GM12878 (cell line): ENCODE data around the gene SLC1A5. TPM values are rescaled to one million over a fixed set of nuclear protein-coding genes. Genes with fewer than 3 reads are reported as not detected.

ENCODE experiments used
- ATAC-seq: fragments of 200-7000 bp; cut with Tn5 transposase; 3 replicates; pipeline ENCODE4 v1.9.1; 2020; ENCODE audit warnings: mild to moderate bottlenecking, moderate library complexity
- BruUV-seq: library from RNA; stranded (reverse); fragments of 400-500 nt; replicated peaks from 2 replicates; lab custom pipeline; 2021; lab: Mats Ljungman, UMichigan
- CTCF ChIA-PET: fragments of 300-600 bp; sonication (Branson Sonifier 250); formaldehyde crosslinking; extraction: SDS; loops from one replicate; lab custom pipeline; 2021; ENCODE audit warnings: inconsistent platforms; lab: Yijun Ruan, JAX
- POLR2A ChIA-PET: fragments of 350-600 bp; formaldehyde crosslinking; extraction: SDS; loops from one replicate; lab custom pipeline; 2021; ENCODE audit warnings: inconsistent platforms; lab: Charles Lee
- RAD21 ChIA-PET: fragments of 300-600 bp; sonication (Branson Sonifier 250); formaldehyde crosslinking; loops from one replicate; lab custom pipeline; 2023; ENCODE audit warnings: antibody characterized with exemption; ENCODE audit not compliant: unreplicated experiment; lab: Charles Lee
- SMC1A ChIA-PET: fragments of 300-600 bp; sonication (Branson Sonifier 250); formaldehyde crosslinking; loops from one replicate; lab custom pipeline; 2023; ENCODE audit not compliant: unreplicated experiment, uncharacterized antibody; lab: Charles Lee
- DNase-seq: peaks from one replicate; pipeline ENCODE4 v3.0.0-alpha.2; 2011; ENCODE audit warnings: low read depth, low spot score
- FAIRE-seq: peaks from 3 replicates; lab custom pipeline; 2011; peaks lifted over from hg19 to GRCh38; lab: Jason Lieb, UNC
- H2AFZ ChIP-seq: 2 replicates; pipeline ENCODE4 v1.6.0; 2011; ENCODE audit warnings: low read depth, low read length, control low read depth; ENCODE audit not compliant: control insufficient read depth
- H3K27ac ChIP-seq: 2 replicates; pipeline ENCODE4 v1.5.1; 2011; ENCODE audit warnings: control low read depth; ENCODE audit not compliant: control insufficient read depth, insufficient read depth
- H3K27me3 ChIP-seq, 2 experiments: replicated peaks in 1 of 2; 2 replicates each; pipeline versions ENCODE4 v1.6.0 to v1.6.1; 2011; ENCODE audit warnings: low read length in 1 of 2; ENCODE audit not compliant: control insufficient read depth in 2 of 2, insufficient read depth in 2 of 2
- H3K36me3 ChIP-seq, 2 experiments: 2 replicates each; pipeline ENCODE4 v1.5.1; 2011; ENCODE audit warnings: low read length in 1 of 2; ENCODE audit not compliant: control insufficient read depth in 2 of 2, insufficient read depth in 2 of 2
- H3K4me1 ChIP-seq: 2 replicates; pipeline ENCODE4 v1.6.1; 2011; ENCODE audit warnings: mild to moderate bottlenecking, low read length, moderate library complexity, mixed read lengths; ENCODE audit not compliant: control insufficient read depth, insufficient read depth
- H3K4me2 ChIP-seq: 2 replicates; pipeline ENCODE4 v1.6.0; 2011; ENCODE audit warnings: control low read depth; ENCODE audit not compliant: control insufficient read depth, insufficient read depth
- H3K4me3 ChIP-seq: fragments of 200-600 bp; sonication (generic); 2 replicates; pipeline ENCODE4 v1.5.1; 2016
- H3K79me2 ChIP-seq: 2 replicates; pipeline ENCODE4 v1.6.0; 2011; ENCODE audit warnings: low read length; ENCODE audit not compliant: control insufficient read depth, insufficient read depth
- H3K9ac ChIP-seq: 2 replicates; pipeline ENCODE4 v1.8.0; 2011; ENCODE audit warnings: low read length, control low read depth, mixed read lengths; ENCODE audit not compliant: control insufficient read depth, insufficient read depth
- H3K9me3 ChIP-seq: replicated peaks from 3 replicates; pipeline ENCODE4 v1.5.1; 2011; ENCODE audit warnings: mild to moderate bottlenecking, low read length; ENCODE audit not compliant: control insufficient read depth, insufficient read depth
- H4K20me1 ChIP-seq: 2 replicates; pipeline ENCODE4 v1.6.0; 2011; ENCODE audit not compliant: control insufficient read depth, insufficient read depth
- GATAD2B ChIP-seq: fragments of 450-650 bp; conservative IDR thresholded peaks from 2 replicates; pipeline ENCODE4 v1.6.1; 2017; ENCODE audit warnings: low read depth, mild to moderate bottlenecking, moderate library complexity
- HDAC2 ChIP-seq: fragments of 200-600 bp; sonication (generic); IDR thresholded peaks from 2 replicates; pipeline ENCODE4 v1.6.1; 2017
- NR2F1 ChIP-seq: fragments of 450-650 bp; conservative IDR thresholded peaks from 2 replicates; pipeline ENCODE4 v1.6.1; 2017; ENCODE audit warnings: mild to moderate bottlenecking
- POLR2A ChIP-seq: IDR thresholded peaks from 2 replicates; pipeline ENCODE4 v1.6.1; 2011; ENCODE audit warnings: low read depth, mild to moderate bottlenecking, low read length
- RAD21 ChIP-seq: IDR thresholded peaks from 2 replicates; pipeline ENCODE4 v1.6.1; 2011; ENCODE audit warnings: mild to moderate bottlenecking, low read depth, low read length, moderate library complexity; ENCODE audit not compliant: insufficient read depth
- RUNX3 ChIP-seq: IDR thresholded peaks from 2 replicates; pipeline ENCODE4 v1.6.1; 2012; ENCODE audit warnings: low read length, inconsistent platforms
- SMC3 ChIP-seq: IDR thresholded peaks from 2 replicates; pipeline ENCODE4 v1.6.1; 2011; ENCODE audit warnings: low read length, improper control_type of control experiment, borderline replicate concordance
- TCF12 ChIP-seq: IDR thresholded peaks from 2 replicates; pipeline ENCODE4 v1.6.1; 2011; ENCODE audit warnings: low read depth, mild to moderate bottlenecking, low read length
- TCF3 ChIP-seq: IDR thresholded peaks from 2 replicates; pipeline ENCODE4 v1.6.1; 2012; ENCODE audit warnings: low read depth, mild to moderate bottlenecking, low read length, borderline replicate concordance; ENCODE audit not compliant: insufficient read depth
- YY1 ChIP-seq: IDR thresholded peaks from 2 replicates; pipeline ENCODE4 v1.6.1; 2011; ENCODE audit warnings: low read depth, mild to moderate bottlenecking, low read length
- WGBS: methylation state at CpG from one replicate; pipeline ENCODE4 v1.1.6; 2016; ENCODE audit warnings: low lambda C conversion rate; ENCODE audit not compliant: insufficient replicate concordance, insufficient coverage; ENCODE audit errors: missing lambda C conversion rate; 5-methylcytosine and 5-hydroxymethylcytosine counted together
- in situ Hi-C: fragments of 300-500 bp; cut with MboI; formaldehyde crosslinking; loops from 9 replicates; pipeline ENCODE4 v1.14.3; 2018; ENCODE audit warnings: mixed read lengths
- intact Hi-C: fragments of 100-400 bp; cut with micrococcal nuclease; formaldehyde crosslinking; loops from one replicate; pipeline ENCODE4 v1.14.2; 2022; ENCODE audit not compliant: unreplicated experiment
- polyA plus RNA-seq, 11 experiments: library from polyadenylated mRNA; depleted of rRNA in 4 of 11; unstranded in 6 of 11; stranded (reverse) in 5 of 11; fragments of >200 nt; fragmentation: Nextera tagmentation in 4 of 11; fragmentation: Illumina TruSeq in 1 of 11; extraction: Ambion mirVana in 4 of 11; extraction: Trizol in 1 of 11; gene quantifications; 1 replicate in 1 of 11; 2 replicates in 10 of 11; pipeline versions ENCODE4 v1.2.1 to v1.2.3, GENCODE V29; 2011 to 2016; ENCODE audit warnings: inconsistent platforms in 2 of 11, missing spikeins in 2 of 11, low read depth in 1 of 11
- total RNA-seq, 4 experiments: library from RNA; depleted of rRNA in 3 of 4; stranded (reverse); fragments of >200 nt in 3 of 4; fragmentation: Illumina TruSeq in 1 of 4; extraction: Trizol in 1 of 4; gene quantifications; 2 replicates each; pipeline versions ENCODE4 v1.2.1 to v1.2.3, GENCODE V29; 2013 to 2021
- TF ChIP-seq, protein P1 (sequence below): fragments of 450-650 bp; IDR thresholded peaks from 2 replicates; pipeline ENCODE4 v1.6.1; 2017; ENCODE audit warnings: mild to moderate bottlenecking, low read depth, inconsistent platforms; ENCODE audit not compliant: poor library complexity, severe bottlenecking
- TF ChIP-seq, protein P2 (sequence below), 3 experiments: IDR thresholded peaks in 2 of 3; conservative IDR thresholded peaks in 1 of 3; 2 replicates each; pipeline ENCODE4 v1.5.1; 2011; ENCODE audit warnings: low read depth in 3 of 3, low read length in 3 of 3, mild to moderate bottlenecking in 3 of 3, control low read depth in 2 of 3, moderate library complexity in 2 of 3, inconsistent platforms in 1 of 3, mixed read lengths in 1 of 3; ENCODE audit not compliant: control insufficient read depth in 2 of 3, insufficient read depth in 1 of 3; ENCODE audit errors: extremely low read depth in 1 of 3

SLC1A5 gene
- total and polyA plus RNA-seq, 10 of the 15 experiments (the other 5 are each of a cell fraction or from before 2014, with no cell fraction given), result 9.1 to 129 (median 60.9) TPM

DNA sequence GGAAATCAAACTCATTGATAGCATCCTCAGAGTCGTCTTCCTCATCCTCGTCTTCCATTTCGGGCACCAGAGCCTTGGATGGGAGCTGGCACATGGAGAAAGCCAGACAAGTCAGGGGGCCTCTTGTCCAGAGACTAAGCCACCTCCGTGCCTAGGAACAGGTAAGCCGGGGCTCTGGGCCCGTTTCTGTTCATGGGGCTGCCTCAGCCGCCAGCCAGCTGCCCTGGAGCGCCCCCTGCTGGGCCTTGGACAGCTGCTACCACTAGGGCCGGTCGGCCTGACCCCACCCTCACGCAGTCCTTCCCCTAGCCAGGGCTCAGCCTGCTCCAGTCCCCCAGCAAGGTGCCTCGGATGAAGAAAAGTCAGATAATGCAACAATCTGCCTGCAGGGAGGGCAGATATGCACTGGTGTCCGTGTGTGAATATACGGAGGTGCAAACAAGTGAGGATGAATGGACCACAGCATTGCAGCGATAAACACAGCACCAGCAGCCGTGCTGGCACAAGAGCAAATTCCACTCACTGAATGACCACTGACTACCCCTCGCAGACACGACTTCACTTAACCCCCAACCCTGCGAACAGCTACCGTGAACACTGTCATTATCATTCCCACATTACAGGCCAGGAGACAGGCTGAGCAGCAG, 59.6 kb downstream of the SLC1A5 start:
- ChIA-PET RAD21 (interaction anchor here (0.6 to 2.2 kb wide), 7 partner anchors 14 to 199 kb away, joined by 3 to 11 read pairs (median 3); partner anchors contain the start of gene DACT3), CTCF (interaction anchor here (0.7 to 6.0 kb wide), 22 partner anchors 8 to 201 kb away, joined by 3 to 78 read pairs (median 4); partner anchors contain the start of genes DACT3 and PRKD2), POLR2A (interaction anchor here (0.5 to 2.0 kb wide), 2 partner anchors 10 to 13 kb away, joined by 3 to 5 read pairs; no protein-coding TSS in a partner anchor), SMC1A (interaction anchor here (0.6 to 2.3 kb wide), 9 partner anchors 11 to 117 kb away, joined by 3 to 21 read pairs (median 4); partner anchors contain the start of gene DACT3)
- Histone ChIP-seq H3K4me2 (no peak overlapping the region), H3K9ac (no peak overlapping the region), H3K79me2 (peaks cover 3% of the 10 kb centered on the region; the same call in 1 of the 2 replicates), H3K4me3 (no peak overlapping the region), H4K20me1 (no peaks in the 10 kb centered on the region; the same call in none of the 2 replicates), H3K9me3 (no peaks in the 10 kb centered on the region), H3K4me1 (peaks cover 10% of the 10 kb centered on the region), H3K27me3 (no peaks in the 10 kb centered on the region), H3K27ac (no peak overlapping the region), H3K36me3 (peaks cover 46 to 85% of the 10 kb centered on the region in 2 experiments)
- BruUV-seq, result no TSS peak
- 43% methylated on average over 20 of the region's 20 CpGs for WGBS
- DNase-seq, result no peak
- peak; percentile 97 for ATAC-seq
- TF ChIP-seq SMC3 (peak; percentile 63), NR2F1 (0 out of 2 replicates have a peak, but pooled peaks have one; percentile 21), POLR2A (peak; percentile 32; the same call in 1 of the 2 replicates), TCF3 (0 out of 2 replicates have a peak, but pooled peaks have one; percentile 26), TCF12 (peak; percentile 56; the same call in 1 of the 2 replicates), YY1 (peak; percentile 67; the same call in 1 of the 2 replicates), HDAC2 (no peak), GATAD2B (no peak), RUNX3 (0 out of 2 replicates have a peak, but pooled peaks have one; percentile 11), RAD21 (peak; percentile 75)
- TF ChIP-seq, protein P1, sequence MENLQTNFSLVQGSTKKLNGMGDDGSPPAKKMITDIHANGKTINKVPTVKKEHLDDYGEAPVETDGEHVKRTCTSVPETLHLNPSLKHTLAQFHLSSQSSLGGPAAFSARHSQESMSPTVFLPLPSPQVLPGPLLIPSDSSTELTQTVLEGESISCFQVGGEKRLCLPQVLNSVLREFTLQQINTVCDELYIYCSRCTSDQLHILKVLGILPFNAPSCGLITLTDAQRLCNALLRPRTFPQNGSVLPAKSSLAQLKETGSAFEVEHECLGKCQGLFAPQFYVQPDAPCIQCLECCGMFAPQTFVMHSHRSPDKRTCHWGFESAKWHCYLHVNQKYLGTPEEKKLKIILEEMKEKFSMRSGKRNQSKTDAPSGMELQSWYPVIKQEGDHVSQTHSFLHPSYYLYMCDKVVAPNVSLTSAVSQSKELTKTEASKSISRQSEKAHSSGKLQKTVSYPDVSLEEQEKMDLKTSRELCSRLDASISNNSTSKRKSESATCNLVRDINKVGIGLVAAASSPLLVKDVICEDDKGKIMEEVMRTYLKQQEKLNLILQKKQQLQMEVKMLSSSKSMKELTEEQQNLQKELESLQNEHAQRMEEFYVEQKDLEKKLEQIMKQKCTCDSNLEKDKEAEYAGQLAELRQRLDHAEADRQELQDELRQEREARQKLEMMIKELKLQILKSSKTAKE, result no peak
- TF ChIP-seq, protein P2, sequence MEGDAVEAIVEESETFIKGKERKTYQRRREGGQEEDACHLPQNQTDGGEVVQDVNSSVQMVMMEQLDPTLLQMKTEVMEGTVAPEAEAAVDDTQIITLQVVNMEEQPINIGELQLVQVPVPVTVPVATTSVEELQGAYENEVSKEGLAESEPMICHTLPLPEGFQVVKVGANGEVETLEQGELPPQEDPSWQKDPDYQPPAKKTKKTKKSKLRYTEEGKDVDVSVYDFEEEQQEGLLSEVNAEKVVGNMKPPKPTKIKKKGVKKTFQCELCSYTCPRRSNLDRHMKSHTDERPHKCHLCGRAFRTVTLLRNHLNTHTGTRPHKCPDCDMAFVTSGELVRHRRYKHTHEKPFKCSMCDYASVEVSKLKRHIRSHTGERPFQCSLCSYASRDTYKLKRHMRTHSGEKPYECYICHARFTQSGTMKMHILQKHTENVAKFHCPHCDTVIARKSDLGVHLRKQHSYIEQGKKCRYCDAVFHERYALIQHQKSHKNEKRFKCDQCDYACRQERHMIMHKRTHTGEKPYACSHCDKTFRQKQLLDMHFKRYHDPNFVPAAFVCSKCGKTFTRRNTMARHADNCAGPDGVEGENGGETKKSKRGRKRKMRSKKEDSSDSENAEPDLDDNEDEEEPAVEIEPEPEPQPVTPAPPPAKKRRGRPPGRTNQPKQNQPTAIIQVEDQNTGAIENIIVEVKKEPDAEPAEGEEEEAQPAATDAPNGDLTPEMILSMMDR (IDR thresholded peaks at IDR 0.05 in 2 of 3, conservative IDR thresholded peaks at IDR 0.05 in 1 of 3; ENCODE audit: control insufficient read depth in 2 of 3, extremely low read depth in 1 of 3, insufficient read depth in 1 of 3, low read depth in 3 of 3, low read length in 3 of 3), result peak; percentile 85 to 96 (median 91)
- TF ChIP-seq, all 136 proteins: peak for 9
- FAIRE-seq, result peak; percentile 93
- H2AFZ ChIP-seq, result no peak overlapping the region
- in situ Hi-C loops (no loop called here), intact Hi-C loops (loop anchor here (1.0 to 5.0 kb wide), 2 partner anchors 25 to 37 kb away; no protein-coding TSS in a partner anchor)
